Measurements from ENCODE around the gene C11orf91.
A peak's percentile ranks its signal among the peaks of the same experiment; 100 is the strongest.

The C11orf91 gene

GRCh38 chr11:33658195-33658900, 42.3 kb downstream of the C11orf91 start:
- H3K27me3 ChIP-seq (replicated peaks; ENCODE audit: control insufficient read depth, insufficient read depth, low read length): no peaks in the 10 kb centered on the region
- TF ChIP-seq CTCF (IDR thresholded peaks at IDR 0.05; ENCODE audit: insufficient read depth, low read length, poor library complexity, severe bottlenecking): no peak
- no peak overlapping the region for H3K4me3 ChIP-seq (replicated peaks; ENCODE audit: low read depth, low read length)

GRCh38 chr11:33657757-33658156, 42.9 kb downstream of the C11orf91 start:
- no peaks in the 10 kb centered on the region; the same call in 1 of the 2 replicates for H3K36me3 ChIP-seq (ENCODE audit: control insufficient read depth, insufficient read depth, low read length)
- no peak for DNase-seq (ENCODE audit: extremely low read depth, insufficient read length)
- TF ChIP-seq CTCF (IDR thresholded peaks at IDR 0.05; ENCODE audit: insufficient read depth, low read length, poor library complexity, severe bottlenecking): no peak
- H3K4me3 ChIP-seq (replicated peaks; ENCODE audit: low read depth, low read length): no peak overlapping the region
- no peaks in the 10 kb centered on the region for H3K27me3 ChIP-seq (replicated peaks; ENCODE audit: control insufficient read depth, insufficient read depth, low read length)

More at GRCh38 chr11:33658195-33658900, 42.3 kb downstream of the C11orf91 start:
- peaks cover 3% of the 10 kb centered on the region; the same call in 1 of the 2 replicates for H3K36me3 ChIP-seq (ENCODE audit: control insufficient read depth, insufficient read depth, low read length)
- no peak for DNase-seq (ENCODE audit: extremely low read depth, insufficient read length)

- TF ChIP-seq CTCF (IDR thresholded peaks at IDR 0.05; ENCODE audit: insufficient read depth, low read length, poor library complexity, severe bottlenecking): no peak
- Histone ChIP-seq H3K27me3 (replicated peaks; ENCODE audit: control insufficient read depth, insufficient read depth, low read length) (no peaks in the 10 kb centered on the region), H3K36me3 (ENCODE audit: control insufficient read depth, insufficient read depth, low read length) (no peaks in the 10 kb centered on the region; the same call in 1 of the 2 replicates)
Observed at GRCh38 chr11:33656768-33657167, 43.9 kb downstream of the C11orf91 start.

GRCh38 chr11:33655842-33656600, 44.6 kb downstream of the C11orf91 start:
- no peak for TF ChIP-seq CTCF (IDR thresholded peaks at IDR 0.05; ENCODE audit: insufficient read depth, low read length, poor library complexity, severe bottlenecking)
- DNase-seq (ENCODE audit: extremely low read depth, insufficient read length): no peak

More at GRCh38 chr11:33656768-33657167, 43.9 kb downstream of the C11orf91 start:
- H3K4me3 ChIP-seq (replicated peaks; ENCODE audit: low read depth, low read length): no peak overlapping the region; the same call in 1 of the 2 replicates
- no peak for DNase-seq (ENCODE audit: extremely low read depth, insufficient read length)

GRCh38 chr11:33654594-33654993, 46.0 kb downstream of the C11orf91 start:
- no peaks in the 10 kb centered on the region for H3K27me3 ChIP-seq (replicated peaks; ENCODE audit: control insufficient read depth, insufficient read depth, low read length)
- no peak for TF ChIP-seq CTCF (IDR thresholded peaks at IDR 0.05; ENCODE audit: insufficient read depth, low read length, poor library complexity, severe bottlenecking)
- H3K4me3 ChIP-seq (replicated peaks; ENCODE audit: low read depth, low read length): peak overlapping the region; percentile 45
- no peaks in the 10 kb centered on the region for H3K36me3 ChIP-seq (ENCODE audit: control insufficient read depth, insufficient read depth, low read length)
- DNase-seq (ENCODE audit: extremely low read depth, insufficient read length): no peak

More at GRCh38 chr11:33655842-33656600, 44.6 kb downstream of the C11orf91 start:
- H3K4me3 ChIP-seq (replicated peaks; ENCODE audit: low read depth, low read length): peak overlapping the region; percentile 45
- H3K36me3 ChIP-seq (ENCODE audit: control insufficient read depth, insufficient read depth, low read length): no peaks in the 10 kb centered on the region; the same call in 1 of the 2 replicates
- H3K27me3 ChIP-seq (replicated peaks; ENCODE audit: control insufficient read depth, insufficient read depth, low read length): no peaks in the 10 kb centered on the region
